Fibroblast of mammary gland (primary cell): ENCODE data around the gene ST6GALNAC6.
"Not testable (repeated sequence)": the region's sequence is repeated elsewhere in the genome, so short reads cannot be mapped to it uniquely, and the experiment has no call there.

Source experiments
- DNase-seq: peaks from one replicate; pipeline ENCODE4 v3.0.0-alpha.2; 2010; ENCODE audit warnings: low read depth
- H3K4me3 ChIP-seq: 2 replicates; pipeline ENCODE4 v1.5.1; 2011; ENCODE audit warnings: low read depth, mild to moderate bottlenecking, low read length, moderate library complexity; ENCODE audit not compliant: control insufficient read depth
- CTCF ChIP-seq: conservative IDR thresholded peaks from 2 replicates; pipeline ENCODE4 v1.5.1; 2011; ENCODE audit warnings: low read depth, low read length, inconsistent platforms; ENCODE audit not compliant: control insufficient read depth, insufficient read depth

ST6GALNAC6 gene

GRCh38 chr9:127872369-127873222 is 26.8 kb downstream of the ST6GALNAC6 start:
- TF ChIP-seq CTCF: no peak
- DNase-seq: no peak
- no peak overlapping the region for H3K4me3 ChIP-seq

GRCh38 chr9:127871531-127871930 is 27.9 kb downstream of the ST6GALNAC6 start:
- no peak overlapping the region for H3K4me3 ChIP-seq
- TF ChIP-seq CTCF: no peak
- peak; percentile 44 for DNase-seq

GRCh38 chr9:127870887-127871286 is 28.5 kb downstream of the ST6GALNAC6 start:
- DNase-seq: no peak
- TF ChIP-seq CTCF: no peak
- H3K4me3 ChIP-seq: no peak overlapping the region

GRCh38 chr9:127870153-127870491 is 29.3 kb downstream of the ST6GALNAC6 start:
- H3K4me3 ChIP-seq, DNase-seq: not testable (repeated sequence)

GRCh38 chr9:127869310-127870152 is 29.9 kb downstream of the ST6GALNAC6 start:
- TF ChIP-seq CTCF: peak; percentile 80
- DNase-seq: peak; percentile 74
- H3K4me3 ChIP-seq: no peak overlapping the region

GRCh38 chr9:127868278-127868902 is 31.0 kb downstream of the ST6GALNAC6 start:
- no peak for TF ChIP-seq CTCF
- no peak for DNase-seq
- no peak overlapping the region for H3K4me3 ChIP-seq
